Activated naive CD4-positive, alpha-beta T cell treated with anti-CD3 and anti-CD28 coated beads for 36 hours (primary cell): ENCODE measurements around the gene DHRS7B. TPM values are rescaled to one million over a fixed set of nuclear protein-coding genes. Genes with fewer than 3 reads are reported as not detected.

Experiments used
- CTCF ChIA-PET: fragments of 350-600 bp; sonication (Branson Sonifier 250); formaldehyde crosslinking; loops from one replicate; lab custom pipeline; 2021; ENCODE audit warnings: antibody characterized with exemption; lab: Charles Lee
- DNase-seq: peaks from one replicate; pipeline ENCODE4 v3.0.0-alpha.2; 2020
- H3K27ac Mint-ChIP-seq: one replicate; pipeline ENCODE4 v1.8.0; 2021; ENCODE audit warnings: mild to moderate bottlenecking, mixed read lengths
- H3K27me3 Mint-ChIP-seq: one replicate; pipeline ENCODE4 v1.8.0; 2021; ENCODE audit warnings: low read depth, mixed read lengths
- H3K36me3 Mint-ChIP-seq: one replicate; pipeline ENCODE4 v1.8.0; 2021; ENCODE audit warnings: low read depth, mixed read lengths
- H3K4me1 Mint-ChIP-seq: one replicate; pipeline ENCODE4 v1.8.0; 2021; ENCODE audit warnings: low read depth, mixed read lengths
- H3K4me3 Mint-ChIP-seq: one replicate; pipeline ENCODE4 v1.8.0; 2021; ENCODE audit warnings: mild to moderate bottlenecking, moderate library complexity, mixed read lengths
- H3K9me3 Mint-ChIP-seq: one replicate; pipeline ENCODE4 v1.8.0; 2021; ENCODE audit warnings: mixed read lengths
- intact Hi-C: fragments of 100-400 bp; cut with micrococcal nuclease; formaldehyde crosslinking; loops from one replicate; pipeline ENCODE4 v1.15.1; 2023
- total RNA-seq, 2 experiments: library from RNA; stranded (reverse); gene quantifications; one replicate each; pipeline ENCODE4 v1.2.3, GENCODE V29; 2021

Gene DHRS7B
- total RNA-seq, 2 experiments from 2014 or later: 12.0 to 12.1 TPM

GRCh38 chr17:21164216-21164615 lies 37.5 kb downstream of the DHRS7B start:
- no peaks in the 10 kb centered on the region for H3K27me3 Mint-ChIP-seq
- CTCF ChIA-PET: no interaction called here
- no peak overlapping the region for H3K4me3 Mint-ChIP-seq
- peaks cover 11% of the 10 kb centered on the region for H3K4me1 Mint-ChIP-seq
- peaks cover 1% of the 10 kb centered on the region for H3K36me3 Mint-ChIP-seq
- H3K27ac Mint-ChIP-seq: no peak overlapping the region
- intact Hi-C loops: no loop called here
- DNase-seq: no peak
- H3K9me3 Mint-ChIP-seq: no peaks in the 10 kb centered on the region

- H3K4me1 Mint-ChIP-seq: peaks cover 11% of the 10 kb centered on the region
- CTCF ChIA-PET: interaction anchor here (0.6 kb wide), 1 partner anchor 120 kb away, joined by 3 read pairs; no protein-coding TSS in a partner anchor
- no peak for DNase-seq
- peaks cover 1% of the 10 kb centered on the region for H3K36me3 Mint-ChIP-seq
- H3K9me3 Mint-ChIP-seq: no peaks in the 10 kb centered on the region
- intact Hi-C loops: no loop called here
- H3K27me3 Mint-ChIP-seq: no peaks in the 10 kb centered on the region
- H3K27ac Mint-ChIP-seq: no peak overlapping the region
- H3K4me3 Mint-ChIP-seq: no peak overlapping the region
Measured at GRCh38 chr17:21164620-21165019, 37.9 kb downstream of the DHRS7B start.

GRCh38 chr17:21165922-21166594 lies 39.3 kb downstream of the DHRS7B start:
- H3K4me3 Mint-ChIP-seq: no peak overlapping the region
- H3K4me1 Mint-ChIP-seq: peaks cover 15% of the 10 kb centered on the region
- H3K27me3 Mint-ChIP-seq: no peaks in the 10 kb centered on the region
- H3K36me3 Mint-ChIP-seq: peaks cover 1% of the 10 kb centered on the region
- DNase-seq: no peak
- intact Hi-C loops: no loop called here
- no peaks in the 10 kb centered on the region for H3K9me3 Mint-ChIP-seq
- H3K27ac Mint-ChIP-seq: no peak overlapping the region
- CTCF ChIA-PET: interaction anchor here (0.9 kb wide), 1 partner anchor 52 kb away, joined by 6 read pairs; no protein-coding TSS in a partner anchor

GRCh38 chr17:21166595-21167210 lies 39.9 kb downstream of the DHRS7B start:
- intact Hi-C loops: no loop called here
- peaks cover 22% of the 10 kb centered on the region for H3K4me1 Mint-ChIP-seq
- H3K4me3 Mint-ChIP-seq: no peak overlapping the region
- H3K9me3 Mint-ChIP-seq: no peaks in the 10 kb centered on the region
- peaks cover 2% of the 10 kb centered on the region for H3K36me3 Mint-ChIP-seq
- H3K27ac Mint-ChIP-seq: no peak overlapping the region
- no peak for DNase-seq
- CTCF ChIA-PET: interaction anchor here (0.9 to 1.0 kb wide), 2 partner anchors 48 to 53 kb away, joined by 3 to 6 read pairs; no protein-coding TSS in a partner anchor
- no peaks in the 10 kb centered on the region for H3K27me3 Mint-ChIP-seq

- intact Hi-C loops: no loop called here
- CTCF ChIA-PET: interaction anchor here (0.9 to 1.0 kb wide), 2 partner anchors 48 to 53 kb away, joined by 3 to 6 read pairs; no protein-coding TSS in a partner anchor
- Mint-ChIP-seq H3K9me3 (no peaks in the 10 kb centered on the region), H3K36me3 (peaks cover 7% of the 10 kb centered on the region), H3K4me1 (peaks cover 26% of the 10 kb centered on the region), H3K27me3 (no peaks in the 10 kb centered on the region), H3K4me3 (no peak overlapping the region), H3K27ac (no peak overlapping the region)
- DNase-seq: no peak
Measured at GRCh38 chr17:21167303-21167702, 40.5 kb downstream of the DHRS7B start.

GRCh38 chr17:21168555-21168865 lies 41.7 kb downstream of the DHRS7B start:
- Mint-ChIP-seq H3K36me3 (peaks cover 7% of the 10 kb centered on the region), H3K27ac (no peak overlapping the region), H3K9me3 (no peaks in the 10 kb centered on the region), H3K4me3 (no peak overlapping the region), H3K4me1 (peaks cover 23% of the 10 kb centered on the region), H3K27me3 (no peaks in the 10 kb centered on the region)
- no peak for DNase-seq
- CTCF ChIA-PET: no interaction called here
- intact Hi-C loops: no loop called here

- DNase-seq: no peak
- Mint-ChIP-seq H3K4me3 (no peak overlapping the region), H3K27me3 (no peaks in the 10 kb centered on the region), H3K27ac (no peak overlapping the region), H3K9me3 (no peaks in the 10 kb centered on the region), H3K36me3 (peaks cover 7% of the 10 kb centered on the region), H3K4me1 (peaks cover 23% of the 10 kb centered on the region)
- intact Hi-C loops: no loop called here
- CTCF ChIA-PET: interaction anchor here (0.9 kb wide), 1 partner anchor 9 kb away, joined by 4 read pairs; no protein-coding TSS in a partner anchor
Measured at GRCh38 chr17:21169496-21169895, 42.7 kb downstream of the DHRS7B start.

- CTCF ChIA-PET: no interaction called here
- H3K27ac Mint-ChIP-seq: no peak overlapping the region
- intact Hi-C loops: loop anchor here (1.0 kb wide), 1 partner anchor 12 kb away; no protein-coding TSS in a partner anchor
Measured at GRCh38 chr17:21170809-21171208, 44.0 kb downstream of the DHRS7B start.

GRCh38 chr17:21171309-21171922 lies 44.7 kb downstream of the DHRS7B start:
- Mint-ChIP-seq H3K27ac (peak overlapping the region; percentile 47), H3K9me3 (no peaks in the 10 kb centered on the region), H3K27me3 (no peaks in the 10 kb centered on the region), H3K36me3 (peaks cover 7% of the 10 kb centered on the region), H3K4me1 (peaks cover 23% of the 10 kb centered on the region), H3K4me3 (no peak overlapping the region)
- no peak for DNase-seq
- CTCF ChIA-PET: no interaction called here
- intact Hi-C loops: loop anchor here (1.0 kb wide), 1 partner anchor 12 kb away; no protein-coding TSS in a partner anchor

More at GRCh38 chr17:21170809-21171208, 44.0 kb downstream of the DHRS7B start:
- Mint-ChIP-seq H3K9me3 (no peaks in the 10 kb centered on the region), H3K27me3 (no peaks in the 10 kb centered on the region), H3K36me3 (peaks cover 7% of the 10 kb centered on the region), H3K4me1 (peaks cover 23% of the 10 kb centered on the region), H3K4me3 (no peak overlapping the region)
- no peak for DNase-seq

- no peak for DNase-seq
- no peak overlapping the region for H3K4me3 Mint-ChIP-seq
- CTCF ChIA-PET: no interaction called here
- intact Hi-C loops: loop anchor here (1.0 kb wide), 1 partner anchor 13 kb away; no protein-coding TSS in a partner anchor
- H3K27me3 Mint-ChIP-seq: no peaks in the 10 kb centered on the region
- no peaks in the 10 kb centered on the region for H3K9me3 Mint-ChIP-seq
- peaks cover 7% of the 10 kb centered on the region for H3K36me3 Mint-ChIP-seq
- H3K4me1 Mint-ChIP-seq: peaks cover 20% of the 10 kb centered on the region
- peak overlapping the region; percentile 47 for H3K27ac Mint-ChIP-seq
Measured at GRCh38 chr17:21171970-21172510, 45.3 kb downstream of the DHRS7B start.

- Mint-ChIP-seq H3K4me3 (no peak overlapping the region), H3K27ac (no peak overlapping the region), H3K4me1 (peaks cover 15% of the 10 kb centered on the region), H3K9me3 (no peaks in the 10 kb centered on the region), H3K36me3 (peaks cover 7% of the 10 kb centered on the region), H3K27me3 (no peaks in the 10 kb centered on the region)
- intact Hi-C loops: no loop called here
- CTCF ChIA-PET: no interaction called here
- DNase-seq: no peak
Measured at GRCh38 chr17:21172846-21173245, 46.1 kb downstream of the DHRS7B start.

- intact Hi-C loops: no loop called here
- Mint-ChIP-seq H3K27ac (no peak overlapping the region), H3K27me3 (no peaks in the 10 kb centered on the region)
Measured at GRCh38 chr17:21173543-21173942, 46.8 kb downstream of the DHRS7B start.

More at GRCh38 chr17:21173543-21173942, 46.8 kb downstream of the DHRS7B start:
- H3K9me3 Mint-ChIP-seq: no peaks in the 10 kb centered on the region
- no peak for DNase-seq
- peaks cover 6% of the 10 kb centered on the region for H3K36me3 Mint-ChIP-seq
- H3K4me3 Mint-ChIP-seq: no peak overlapping the region
- CTCF ChIA-PET: no interaction called here
- peaks cover 15% of the 10 kb centered on the region for H3K4me1 Mint-ChIP-seq
